ENCODE data around the gene XKR8.
"Not testable (repeated sequence)": the region's sequence is repeated elsewhere in the genome, so short reads cannot be mapped to it uniquely, and the experiment has no call there.

XKR8 gene

GRCh38 chr1:27994526-27994925 lies 34.8 kb downstream of the XKR8 start:
- H3K4me2 ChIP-seq (ENCODE audit: low read length); H3K36me3 ChIP-seq (ENCODE audit: control insufficient read depth, insufficient read depth, low read length); H2BK120ac ChIP-seq (ENCODE audit: low read depth, low read length); H3K18ac ChIP-seq (ENCODE audit: low read length); H2BK5ac ChIP-seq (ENCODE audit: low read length); H3K56ac ChIP-seq (ENCODE audit: low read length); H3K9ac ChIP-seq (ENCODE audit: low read length); H4K5ac ChIP-seq (ENCODE audit: low read length); H3K4ac ChIP-seq (ENCODE audit: low read depth, low read length); H4K8ac ChIP-seq (ENCODE audit: low read depth, low read length); H2BK15ac ChIP-seq (replicated peaks; ENCODE audit: low read depth); H3K23ac ChIP-seq (ENCODE audit: low read length); H3K27me3 ChIP-seq (ENCODE audit: insufficient read depth, low read length, poor library complexity); H2AK5ac ChIP-seq (ENCODE audit: low read length); H3K79me1 ChIP-seq (ENCODE audit: low read length); H3K79me2 ChIP-seq (ENCODE audit: control insufficient read depth, insufficient read depth, low read length); H3K4me3 ChIP-seq (ENCODE audit: low read length); H3K27ac ChIP-seq (ENCODE audit: low read depth, low read length); DNase-seq; H3K4me1 ChIP-seq (ENCODE audit: control insufficient read depth, low read depth, low read length): not testable (repeated sequence)
- whole genome bisulfite sequencing (ENCODE audit: extremely low coverage, insufficient coverage, low lambda C conversion rate): no CpG with 5 or more reads among the region's 6 CpGs

- H3K18ac ChIP-seq (ENCODE audit: low read length): no peak overlapping the region
- H3K56ac ChIP-seq (ENCODE audit: low read length): no peak overlapping the region
- H2BK15ac ChIP-seq (replicated peaks; ENCODE audit: low read depth): no peak overlapping the region
- WGBS (ENCODE audit: extremely low coverage, insufficient coverage, low lambda C conversion rate): no CpG with 5 or more reads among the region's 1 CpG
- no peak overlapping the region for H3K4me2 ChIP-seq (ENCODE audit: low read length)
- H3K79me1 ChIP-seq (ENCODE audit: low read length): no peaks in the 10 kb centered on the region
- H2AK5ac ChIP-seq (ENCODE audit: low read length): no peak overlapping the region
- H4K5ac ChIP-seq (ENCODE audit: low read length): no peak overlapping the region
- no peak overlapping the region for H3K23ac ChIP-seq (ENCODE audit: low read length)
- no peak for DNase-seq
- H2BK5ac ChIP-seq (ENCODE audit: low read length): no peak overlapping the region
- H3K4me1 ChIP-seq (ENCODE audit: control insufficient read depth, low read depth, low read length): no peaks in the 10 kb centered on the region
- peaks cover 8% of the 10 kb centered on the region for H3K36me3 ChIP-seq (ENCODE audit: control insufficient read depth, insufficient read depth, low read length)
- H3K9ac ChIP-seq (ENCODE audit: low read length): no peak overlapping the region
- no peak overlapping the region for H3K27ac ChIP-seq (ENCODE audit: low read depth, low read length)
- H3K4me3 ChIP-seq (ENCODE audit: low read length): no peak overlapping the region
- H2BK120ac ChIP-seq (ENCODE audit: low read depth, low read length): no peak overlapping the region
- no peak overlapping the region for H4K8ac ChIP-seq (ENCODE audit: low read depth, low read length)
- H3K4ac ChIP-seq (ENCODE audit: low read depth, low read length): no peak overlapping the region
- no peaks in the 10 kb centered on the region for H3K27me3 ChIP-seq (ENCODE audit: insufficient read depth, low read length, poor library complexity)
- H3K79me2 ChIP-seq (ENCODE audit: control insufficient read depth, insufficient read depth, low read length): no peaks in the 10 kb centered on the region
Observed at GRCh38 chr1:27999055-27999454, 39.3 kb downstream of the XKR8 start.

- H4K8ac ChIP-seq (ENCODE audit: low read depth, low read length): no peak overlapping the region
- H3K4ac ChIP-seq (ENCODE audit: low read depth, low read length): no peak overlapping the region
- no peak overlapping the region for H3K18ac ChIP-seq (ENCODE audit: low read length)
- H3K9ac ChIP-seq (ENCODE audit: low read length): no peak overlapping the region
- H3K27me3 ChIP-seq (ENCODE audit: insufficient read depth, low read length, poor library complexity): no peaks in the 10 kb centered on the region
- no peak overlapping the region for H3K27ac ChIP-seq (ENCODE audit: low read depth, low read length)
- peaks cover 4% of the 10 kb centered on the region for H3K36me3 ChIP-seq (ENCODE audit: control insufficient read depth, insufficient read depth, low read length)
- no peaks in the 10 kb centered on the region for H3K4me1 ChIP-seq (ENCODE audit: control insufficient read depth, low read depth, low read length)
- no peak overlapping the region for H3K4me3 ChIP-seq (ENCODE audit: low read length)
- H2AK5ac ChIP-seq (ENCODE audit: low read length): no peak overlapping the region
- no peak overlapping the region for H2BK15ac ChIP-seq (replicated peaks; ENCODE audit: low read depth)
- no peak overlapping the region for H2BK120ac ChIP-seq (ENCODE audit: low read depth, low read length)
- no peak overlapping the region for H3K4me2 ChIP-seq (ENCODE audit: low read length)
- H3K79me1 ChIP-seq (ENCODE audit: low read length): no peaks in the 10 kb centered on the region
- H3K79me2 ChIP-seq (ENCODE audit: control insufficient read depth, insufficient read depth, low read length): no peaks in the 10 kb centered on the region
- no peak overlapping the region for H3K23ac ChIP-seq (ENCODE audit: low read length)
- no peak overlapping the region for H3K56ac ChIP-seq (ENCODE audit: low read length)
- H4K5ac ChIP-seq (ENCODE audit: low read length): no peak overlapping the region
- no peak overlapping the region for H2BK5ac ChIP-seq (ENCODE audit: low read length)
- DNase-seq: no peak
- no CpG with 5 or more reads among the region's 10 CpGs for WGBS (ENCODE audit: extremely low coverage, insufficient coverage, low lambda C conversion rate)
Observed at GRCh38 chr1:28002600-28002999, 42.8 kb downstream of the XKR8 start.

GRCh38 chr1:28003117-28003516 lies 43.3 kb downstream of the XKR8 start:
- H3K23ac ChIP-seq (ENCODE audit: low read length); H3K4me1 ChIP-seq (ENCODE audit: control insufficient read depth, low read depth, low read length); H2BK5ac ChIP-seq (ENCODE audit: low read length); H3K27me3 ChIP-seq (ENCODE audit: insufficient read depth, low read length, poor library complexity); H3K4me3 ChIP-seq (ENCODE audit: low read length); H3K79me1 ChIP-seq (ENCODE audit: low read length); H3K4me2 ChIP-seq (ENCODE audit: low read length); H3K79me2 ChIP-seq (ENCODE audit: control insufficient read depth, insufficient read depth, low read length); H3K4ac ChIP-seq (ENCODE audit: low read depth, low read length); H3K56ac ChIP-seq (ENCODE audit: low read length); H3K9ac ChIP-seq (ENCODE audit: low read length); DNase-seq; H4K8ac ChIP-seq (ENCODE audit: low read depth, low read length); H4K5ac ChIP-seq (ENCODE audit: low read length); H2AK5ac ChIP-seq (ENCODE audit: low read length); H2BK120ac ChIP-seq (ENCODE audit: low read depth, low read length); H2BK15ac ChIP-seq (replicated peaks; ENCODE audit: low read depth); H3K27ac ChIP-seq (ENCODE audit: low read depth, low read length); H3K18ac ChIP-seq (ENCODE audit: low read length); H3K36me3 ChIP-seq (ENCODE audit: control insufficient read depth, insufficient read depth, low read length): not testable (repeated sequence)
- WGBS (ENCODE audit: extremely low coverage, insufficient coverage, low lambda C conversion rate): no CpG with 5 or more reads among the region's 8 CpGs

- Histone ChIP-seq H3K4me1 (ENCODE audit: control insufficient read depth, low read depth, low read length) (no peaks in the 10 kb centered on the region), H4K5ac (ENCODE audit: low read length) (no peak overlapping the region), H3K27me3 (ENCODE audit: insufficient read depth, low read length, poor library complexity) (no peaks in the 10 kb centered on the region), H3K4ac (ENCODE audit: low read depth, low read length) (no peak overlapping the region), H3K18ac (ENCODE audit: low read length) (no peak overlapping the region), H2BK5ac (ENCODE audit: low read length) (no peak overlapping the region), H2BK120ac (ENCODE audit: low read depth, low read length) (no peak overlapping the region), H3K23ac (ENCODE audit: low read length) (no peak overlapping the region), H3K9ac (ENCODE audit: low read length) (no peak overlapping the region), H4K8ac (ENCODE audit: low read depth, low read length) (no peak overlapping the region), H3K4me3 (ENCODE audit: low read length) (no peak overlapping the region), H3K79me1 (ENCODE audit: low read length) (no peaks in the 10 kb centered on the region), H3K56ac (ENCODE audit: low read length) (no peak overlapping the region), H3K79me2 (ENCODE audit: control insufficient read depth, insufficient read depth, low read length) (no peaks in the 10 kb centered on the region), H2AK5ac (ENCODE audit: low read length) (no peak overlapping the region), H2BK15ac (replicated peaks; ENCODE audit: low read depth) (no peak overlapping the region), H3K27ac (ENCODE audit: low read depth, low read length) (no peak overlapping the region), H3K36me3 (ENCODE audit: control insufficient read depth, insufficient read depth, low read length) (no peaks in the 10 kb centered on the region), H3K4me2 (ENCODE audit: low read length) (no peak overlapping the region)
- no peak for DNase-seq
- no CpG with 5 or more reads among the region's 1 CpG for WGBS (ENCODE audit: extremely low coverage, insufficient coverage, low lambda C conversion rate)
Observed at GRCh38 chr1:28010969-28011368, 51.2 kb downstream of the XKR8 start.

Measured in mesendoderm (in vitro differentiated cells).